Mesenchymal stem cell (in vitro differentiated cells and primary cell): ENCODE measurements around the gene CTNNAL1.

Experiments
- DNase-seq: peaks from one replicate; pipeline ENCODE4 v3.0.0-alpha.2; 2013
- H2AFZ ChIP-seq: one replicate; pipeline ENCODE4 v1.6.1; 2013; ENCODE audit warnings: low read depth, mild to moderate bottlenecking, control low read depth, inconsistent platforms, low read length, moderate library complexity
- H2AK5ac ChIP-seq: 2 replicates; pipeline ENCODE4 v1.6.1; 2013; ENCODE audit warnings: low read length, moderate library complexity, mild to moderate bottlenecking, inconsistent platforms; ENCODE audit not compliant: severe bottlenecking
- H2BK120ac ChIP-seq: one replicate; pipeline ENCODE4 v1.6.1; 2013; ENCODE audit warnings: low read depth, mild to moderate bottlenecking, inconsistent platforms, low read length, moderate library complexity
- H2BK12ac ChIP-seq, 2 experiments: one replicate each; pipeline ENCODE4 v1.6.1; 2013; ENCODE audit warnings: inconsistent platforms in 2 of 2, low read length in 2 of 2, mild to moderate bottlenecking in 2 of 2, moderate library complexity in 2 of 2, control low read depth in 1 of 2
- H2BK15ac ChIP-seq: one replicate; pipeline ENCODE4 v1.6.1; 2013; ENCODE audit warnings: mild to moderate bottlenecking, low read depth, inconsistent platforms; ENCODE audit not compliant: poor library complexity, severe bottlenecking
- H2BK5ac ChIP-seq: 2 replicates; pipeline ENCODE4 v1.6.1; 2013; ENCODE audit warnings: low read depth, mild to moderate bottlenecking, low read length, control low read depth, inconsistent platforms; ENCODE audit not compliant: poor library complexity, severe bottlenecking
- H3K14ac ChIP-seq, 2 experiments: one replicate each; pipeline ENCODE4 v1.6.1; 2013; ENCODE audit warnings: inconsistent platforms in 2 of 2, low read length in 2 of 2, control low read depth in 1 of 2, mild to moderate bottlenecking in 1 of 2, moderate library complexity in 1 of 2
- H3K18ac ChIP-seq, 2 experiments: one replicate each; pipeline ENCODE4 v1.6.1; 2013; ENCODE audit warnings: inconsistent platforms in 2 of 2, low read length in 2 of 2, control low read depth in 1 of 2, low read depth in 1 of 2, mild to moderate bottlenecking in 1 of 2
- H3K23ac ChIP-seq, 2 experiments: one replicate each; pipeline ENCODE4 v1.6.1; 2013; ENCODE audit warnings: inconsistent platforms in 2 of 2, low read length in 2 of 2, mild to moderate bottlenecking in 2 of 2, moderate library complexity in 2 of 2, control low read depth in 1 of 2
- H3K27ac ChIP-seq: 2 replicates; pipeline ENCODE4 v1.5.1; 2013; ENCODE audit warnings: mild to moderate bottlenecking, moderate library complexity, low read length, control low read depth, inconsistent platforms; ENCODE audit not compliant: poor library complexity, severe bottlenecking
- H3K27me3 ChIP-seq, 2 experiments: 2 replicates each; pipeline versions ENCODE4 v1.6.1 to v1.7.0; 2013; ENCODE audit warnings: low read length in 2 of 2, mild to moderate bottlenecking in 2 of 2, moderate library complexity in 2 of 2, control low read depth in 1 of 2, inconsistent platforms in 1 of 2; ENCODE audit not compliant: control insufficient read depth in 1 of 2, insufficient read depth in 1 of 2
- H3K36me3 ChIP-seq, 2 experiments: 2 replicates each; pipeline versions ENCODE4 v1.6.1 to v1.7.0; 2013; ENCODE audit warnings: low read length in 2 of 2, control low read depth in 1 of 2, inconsistent platforms in 1 of 2, low read depth in 1 of 2, mild to moderate bottlenecking in 1 of 2; ENCODE audit not compliant: insufficient read depth in 2 of 2, control insufficient read depth in 1 of 2
- H3K4ac ChIP-seq, 2 experiments: one replicate each; pipeline ENCODE4 v1.6.1; 2013; ENCODE audit warnings: inconsistent platforms in 2 of 2, low read length in 2 of 2, mild to moderate bottlenecking in 2 of 2, moderate library complexity in 2 of 2, control low read depth in 1 of 2, low read depth in 1 of 2
- H3K4me1 ChIP-seq: 2 replicates; pipeline ENCODE4 v1.6.1; 2013; ENCODE audit warnings: low read depth, low read length, control low read depth; ENCODE audit not compliant: control insufficient read depth, insufficient read depth
- H3K4me2 ChIP-seq: 2 replicates; pipeline ENCODE4 v1.6.1; 2013; ENCODE audit warnings: low read length, mild to moderate bottlenecking, inconsistent platforms; ENCODE audit not compliant: poor library complexity, severe bottlenecking
- H3K4me3 ChIP-seq, 2 experiments: 2 replicates each; pipeline versions ENCODE4 v1.5.1 to v1.7.0; 2013; ENCODE audit warnings: low read length in 2 of 2, mild to moderate bottlenecking in 2 of 2, control low read depth in 1 of 2, low read depth in 1 of 2; ENCODE audit not compliant: insufficient read depth in 1 of 2
- H3K79me1 ChIP-seq: replicated peaks from 2 replicates; pipeline ENCODE4 v1.6.1; 2013; ENCODE audit warnings: mild to moderate bottlenecking, control low read depth, low read length, inconsistent platforms; ENCODE audit not compliant: poor library complexity, severe bottlenecking
- H3K9ac ChIP-seq: 2 replicates; pipeline ENCODE4 v1.7.0; 2013; ENCODE audit warnings: mild to moderate bottlenecking, low read length, moderate library complexity
- H3K9me3 ChIP-seq: 2 replicates; pipeline ENCODE4 v1.7.0; 2013; ENCODE audit warnings: mild to moderate bottlenecking, low read length; ENCODE audit not compliant: control insufficient read depth
- H4K8ac ChIP-seq: one replicate; pipeline ENCODE4 v1.6.1; 2013; ENCODE audit warnings: inconsistent platforms, mild to moderate bottlenecking, low read length, moderate library complexity
- H4K91ac ChIP-seq: one replicate; pipeline ENCODE4 v1.6.1; 2013; ENCODE audit warnings: mild to moderate bottlenecking, low read length, inconsistent platforms
- WGBS: methylation state at CpG from one replicate; pipeline ENCODE4 v1.1.7; 2013; ENCODE audit warnings: mixed read lengths; 5-methylcytosine and 5-hydroxymethylcytosine counted together

CTNNAL1 gene

DNA sequence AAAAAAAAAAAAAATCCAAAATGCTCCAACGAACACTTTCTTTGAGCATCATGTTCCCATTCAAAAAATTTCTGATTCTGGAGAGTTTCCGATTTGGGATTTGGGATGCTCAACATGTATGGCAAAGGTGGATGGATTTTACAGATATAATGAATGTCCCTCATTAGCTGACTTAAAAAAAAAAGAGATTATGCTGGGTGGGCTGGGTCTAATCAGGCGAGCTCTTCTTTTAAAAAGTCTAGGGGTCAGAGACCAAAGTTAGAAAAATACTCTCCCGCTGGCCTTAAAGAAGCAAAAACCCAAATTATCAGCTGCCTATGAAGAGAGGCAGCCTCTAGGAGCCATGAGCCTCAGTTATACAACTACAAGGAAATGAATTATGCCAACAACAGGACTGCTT lies 15.2 kb upstream of the CTNNAL1 start:
- DNase-seq: no peak
- H2AFZ ChIP-seq: no peak overlapping the region
- no peak overlapping the region for H2BK12ac ChIP-seq
- no peak overlapping the region for H2BK5ac ChIP-seq
- H2AK5ac ChIP-seq: no peak overlapping the region
- peaks cover 14 to 22% of the 10 kb centered on the region in 2 experiments for H3K36me3 ChIP-seq
- H4K91ac ChIP-seq: no peak overlapping the region
- no peaks in the 10 kb centered on the region for H3K27me3 ChIP-seq
- peaks cover 32% of the 10 kb centered on the region for H3K79me1 ChIP-seq
- H3K23ac ChIP-seq: no peak overlapping the region
- H4K8ac ChIP-seq: no peak overlapping the region
- no peak overlapping the region for H3K27ac ChIP-seq
- no peaks in the 10 kb centered on the region for H3K4me1 ChIP-seq
- 97% methylated on average over 3 of the region's 4 CpGs for WGBS
- H3K4ac ChIP-seq: no peak overlapping the region
- no peak overlapping the region for H3K14ac ChIP-seq
- no peaks in the 10 kb centered on the region for H3K9me3 ChIP-seq
- no peak overlapping the region for H2BK15ac ChIP-seq
- H3K4me3 ChIP-seq: no peak overlapping the region
- H3K4me2 ChIP-seq: no peak overlapping the region
- no peak overlapping the region for H3K18ac ChIP-seq
- no peak overlapping the region for H2BK120ac ChIP-seq
- H3K9ac ChIP-seq: no peak overlapping the region

DNA sequence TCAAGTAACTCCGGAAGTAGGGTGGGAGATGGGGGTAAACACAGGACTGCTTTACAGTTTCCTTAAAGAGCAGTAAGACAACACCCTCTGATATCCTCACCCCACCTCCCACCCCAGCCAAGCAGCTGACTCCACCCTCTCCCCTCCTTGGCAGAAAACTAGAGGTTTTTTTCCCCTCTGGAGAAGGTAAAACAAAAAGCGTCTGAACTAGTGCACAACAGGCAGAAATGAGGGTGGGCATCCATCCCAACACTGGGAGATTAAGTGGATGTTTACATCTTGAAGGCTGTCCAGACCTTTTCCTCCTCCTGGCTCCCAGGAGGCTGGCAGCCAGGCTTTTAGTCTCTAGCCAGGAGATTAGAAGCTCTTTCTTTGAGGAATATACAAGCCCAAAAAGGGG lies 13.9 kb upstream of the CTNNAL1 start:
- H3K4me2 ChIP-seq: no peak overlapping the region
- H2BK12ac ChIP-seq: no peak overlapping the region
- peaks cover 31% of the 10 kb centered on the region for H3K79me1 ChIP-seq
- no peak overlapping the region for H2BK15ac ChIP-seq
- H3K4me1 ChIP-seq: no peaks in the 10 kb centered on the region
- H3K27ac ChIP-seq: no peak overlapping the region
- H3K4ac ChIP-seq: no peak overlapping the region
- no peak overlapping the region for H2AK5ac ChIP-seq
- WGBS: 74% methylated on average over 2 of the region's 2 CpGs
- H3K9ac ChIP-seq: no peak overlapping the region
- H2BK120ac ChIP-seq: no peak overlapping the region
- no peak overlapping the region for H3K23ac ChIP-seq
- H3K27me3 ChIP-seq: no peaks in the 10 kb centered on the region
- no peaks in the 10 kb centered on the region for H3K9me3 ChIP-seq
- no peak overlapping the region for H2BK5ac ChIP-seq
- no peak overlapping the region for H4K91ac ChIP-seq
- H3K14ac ChIP-seq: no peak overlapping the region
- DNase-seq: no peak
- no peak overlapping the region for H2AFZ ChIP-seq
- H3K18ac ChIP-seq: no peak overlapping the region
- peaks cover 12 to 15% of the 10 kb centered on the region in 2 experiments for H3K36me3 ChIP-seq
- no peak overlapping the region for H4K8ac ChIP-seq
- H3K4me3 ChIP-seq: no peak overlapping the region

DNA sequence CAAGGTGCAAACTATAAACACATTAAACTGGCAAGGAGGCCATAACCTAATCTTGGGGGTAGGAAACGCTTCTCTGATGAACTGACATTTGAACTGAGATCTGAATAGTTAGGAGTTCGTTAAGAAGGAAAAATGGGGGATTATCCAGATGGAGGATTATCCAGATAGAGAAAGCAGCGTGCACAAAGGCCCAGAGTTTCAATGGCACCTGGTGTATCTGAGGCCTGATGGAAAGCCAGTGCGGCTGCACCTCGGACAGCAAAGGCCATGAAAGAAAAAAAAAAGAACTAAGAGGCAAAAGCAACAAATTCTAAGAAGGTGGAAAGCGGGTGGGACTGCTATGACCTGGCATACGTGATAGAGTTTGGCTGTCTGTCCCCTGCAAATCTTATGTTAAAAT lies 13.0 kb upstream of the CTNNAL1 start:
- no peak overlapping the region for H3K9ac ChIP-seq
- H3K4me1 ChIP-seq: no peaks in the 10 kb centered on the region
- no peak overlapping the region for H2BK120ac ChIP-seq
- H2BK15ac ChIP-seq: no peak overlapping the region
- H4K91ac ChIP-seq: no peak overlapping the region
- peaks cover 36% of the 10 kb centered on the region for H3K79me1 ChIP-seq
- no peak for DNase-seq
- WGBS: 96% methylated on average over 7 of the region's 7 CpGs
- no peaks in the 10 kb centered on the region for H3K9me3 ChIP-seq
- no peak overlapping the region for H3K4ac ChIP-seq
- no peak overlapping the region for H3K23ac ChIP-seq
- H2BK12ac ChIP-seq: no peak overlapping the region
- H3K4me2 ChIP-seq: no peak overlapping the region
- no peak overlapping the region for H2AK5ac ChIP-seq
- H3K14ac ChIP-seq: no peak overlapping the region
- no peaks in the 10 kb centered on the region for H3K27me3 ChIP-seq
- H2BK5ac ChIP-seq: no peak overlapping the region
- H3K18ac ChIP-seq: no peak overlapping the region
- H3K36me3 ChIP-seq: peaks cover 11 to 14% of the 10 kb centered on the region in 2 experiments
- H3K27ac ChIP-seq: no peak overlapping the region
- H3K4me3 ChIP-seq: no peak overlapping the region
- no peak overlapping the region for H4K8ac ChIP-seq
- no peak overlapping the region for H2AFZ ChIP-seq

DNA sequence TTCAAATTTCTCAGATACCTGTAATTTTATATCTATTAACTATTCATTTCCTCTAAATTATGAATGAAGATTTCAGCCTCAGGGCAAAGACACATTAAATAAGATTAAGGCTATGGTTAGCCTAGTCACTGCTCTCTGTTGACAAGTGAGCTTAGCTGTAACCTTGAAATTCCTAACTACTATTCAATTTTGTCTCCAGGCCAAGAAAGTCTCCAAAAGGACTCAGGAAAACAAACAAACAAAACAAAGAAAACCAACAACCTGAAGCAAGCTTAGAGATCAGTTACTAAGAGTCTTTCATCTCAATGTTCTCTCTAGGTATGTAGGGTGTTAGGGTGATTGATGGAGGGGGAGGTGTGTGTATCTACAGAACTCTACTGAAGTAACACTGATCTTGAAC lies 9.6 kb upstream of the CTNNAL1 start:
- H2BK12ac ChIP-seq: no peak overlapping the region
- H3K27me3 ChIP-seq: no peaks in the 10 kb centered on the region
- H3K36me3 ChIP-seq: peaks cover 14 to 21% of the 10 kb centered on the region in 2 experiments
- no peak for DNase-seq
- H3K18ac ChIP-seq: no peak overlapping the region
- H2AFZ ChIP-seq: no peak overlapping the region
- H2AK5ac ChIP-seq: no peak overlapping the region
- H3K9me3 ChIP-seq: no peaks in the 10 kb centered on the region
- no peak overlapping the region for H3K27ac ChIP-seq
- H3K23ac ChIP-seq: no peak overlapping the region
- H3K4ac ChIP-seq: no peak overlapping the region
- H3K79me1 ChIP-seq: peaks cover 35% of the 10 kb centered on the region
- H2BK15ac ChIP-seq: no peak overlapping the region
- H3K4me3 ChIP-seq: no peak overlapping the region
- H4K91ac ChIP-seq: no peak overlapping the region
- no peak overlapping the region for H4K8ac ChIP-seq
- no peak overlapping the region for H3K4me2 ChIP-seq
- no peak overlapping the region for H2BK120ac ChIP-seq
- peaks cover 2% of the 10 kb centered on the region for H3K4me1 ChIP-seq
- H3K14ac ChIP-seq: no peak overlapping the region
- H2BK5ac ChIP-seq: no peak overlapping the region
- H3K9ac ChIP-seq: no peak overlapping the region
